ENCODE data around the gene RAB40C. TPM values are rescaled to one million over a fixed set of nuclear protein-coding genes. Genes with fewer than 3 reads are reported as not detected.
A peak's percentile ranks its signal among the peaks of the same experiment; 100 is the strongest.

Gene RAB40C
- total RNA-seq, 6 experiments from 2014 or later: 10.0 to 14.1 (median 12.0) TPM

DNA sequence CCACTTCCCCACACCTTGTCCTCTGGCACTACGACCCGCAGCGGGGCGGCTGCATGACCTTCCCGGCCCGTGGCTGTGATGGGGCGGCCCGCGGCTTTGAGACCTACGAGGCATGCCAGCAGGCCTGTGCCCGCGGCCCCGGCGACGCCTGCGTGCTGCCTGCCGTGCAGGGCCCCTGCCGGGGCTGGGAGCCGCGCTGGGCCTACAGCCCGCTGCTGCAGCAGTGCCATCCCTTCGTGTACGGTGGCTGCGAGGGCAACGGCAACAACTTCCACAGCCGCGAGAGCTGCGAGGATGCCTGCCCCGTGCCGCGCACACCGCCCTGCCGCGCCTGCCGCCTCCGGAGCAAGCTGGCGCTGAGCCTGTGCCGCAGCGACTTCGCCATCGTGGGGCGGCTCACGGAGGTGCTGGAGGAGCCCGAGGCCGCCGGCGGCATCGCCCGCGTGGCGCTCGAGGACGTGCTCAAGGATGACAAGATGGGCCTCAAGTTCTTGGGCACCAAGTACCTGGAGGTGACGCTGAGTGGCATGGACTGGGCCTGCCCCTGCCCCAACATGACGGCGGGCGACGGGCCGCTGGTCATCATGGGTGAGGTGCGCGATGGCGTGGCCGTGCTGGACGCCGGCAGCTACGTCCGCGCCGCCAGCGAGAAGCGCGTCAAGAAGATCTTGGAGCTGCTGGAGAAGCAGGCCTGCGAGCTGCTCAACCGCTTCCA is 43.6 kb downstream of the RAB40C start:
- Histone ChIP-seq H3K4me3 (no peak overlapping the region), H3K9me3 (no peaks in the 10 kb centered on the region), H3K27me3 (no peaks in the 10 kb centered on the region), H3K27ac (no peak overlapping the region), H3K4me1 (peaks cover 0 to 43% (median 22%) of the 10 kb centered on the region in 4 donors), H3K36me3 (no peaks in the 10 kb centered on the region)
- TF ChIP-seq, protein P1, sequence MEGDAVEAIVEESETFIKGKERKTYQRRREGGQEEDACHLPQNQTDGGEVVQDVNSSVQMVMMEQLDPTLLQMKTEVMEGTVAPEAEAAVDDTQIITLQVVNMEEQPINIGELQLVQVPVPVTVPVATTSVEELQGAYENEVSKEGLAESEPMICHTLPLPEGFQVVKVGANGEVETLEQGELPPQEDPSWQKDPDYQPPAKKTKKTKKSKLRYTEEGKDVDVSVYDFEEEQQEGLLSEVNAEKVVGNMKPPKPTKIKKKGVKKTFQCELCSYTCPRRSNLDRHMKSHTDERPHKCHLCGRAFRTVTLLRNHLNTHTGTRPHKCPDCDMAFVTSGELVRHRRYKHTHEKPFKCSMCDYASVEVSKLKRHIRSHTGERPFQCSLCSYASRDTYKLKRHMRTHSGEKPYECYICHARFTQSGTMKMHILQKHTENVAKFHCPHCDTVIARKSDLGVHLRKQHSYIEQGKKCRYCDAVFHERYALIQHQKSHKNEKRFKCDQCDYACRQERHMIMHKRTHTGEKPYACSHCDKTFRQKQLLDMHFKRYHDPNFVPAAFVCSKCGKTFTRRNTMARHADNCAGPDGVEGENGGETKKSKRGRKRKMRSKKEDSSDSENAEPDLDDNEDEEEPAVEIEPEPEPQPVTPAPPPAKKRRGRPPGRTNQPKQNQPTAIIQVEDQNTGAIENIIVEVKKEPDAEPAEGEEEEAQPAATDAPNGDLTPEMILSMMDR (IDR thresholded peaks at IDR 0.05): no peak
- peak in 1 of 3 donors; percentile 55 for DNase-seq
- WGBS (ENCODE audit: insufficient coverage, low coverage, low lambda C conversion rate, missing lambda C conversion rate): 97% methylated on average over 10 of the region's 74 CpGs
- ATAC-seq: no peak
- intact Hi-C loops (cut with DNase I): loop anchor here in 1 of 2 donors (10.0 kb wide), 1 partner anchor 49 kb away; no protein-coding TSS in a partner anchor

DNA sequence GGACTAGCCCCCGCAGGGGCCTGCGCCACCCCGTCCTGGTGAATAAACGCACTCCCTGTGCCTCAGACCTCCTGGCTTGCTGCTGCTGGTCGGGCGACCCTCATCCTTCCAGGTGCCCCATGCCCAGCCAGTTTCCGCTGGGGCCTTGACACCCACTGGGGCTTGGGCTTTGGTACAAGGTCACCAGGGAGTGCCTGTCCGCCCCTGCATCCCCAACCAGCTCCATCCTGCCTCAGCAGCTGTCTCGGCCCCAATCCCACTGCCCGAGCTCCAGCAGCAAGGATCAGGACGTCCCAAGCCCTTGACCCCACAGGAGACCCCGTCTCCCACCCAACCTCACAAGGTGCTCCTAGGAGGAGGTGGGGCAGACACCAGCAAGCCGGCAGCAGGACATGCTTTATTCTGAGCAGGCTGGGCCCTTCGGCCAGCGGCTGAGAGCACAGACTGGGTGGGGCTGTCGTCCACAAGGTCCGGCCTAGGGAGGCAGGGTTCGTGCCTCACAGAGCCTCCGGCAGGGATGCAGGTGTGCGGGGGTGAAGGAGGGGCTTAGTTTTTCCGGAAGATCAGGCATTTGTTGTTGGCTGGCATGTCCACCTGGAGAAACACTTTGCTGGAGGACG is 44.3 kb downstream of the RAB40C start:
- Histone ChIP-seq H3K4me3 (no peak overlapping the region), H3K27ac (no peak overlapping the region), H3K4me1 (peaks cover 0 to 36% (median 16%) of the 10 kb centered on the region in 4 donors), H3K9me3 (no peaks in the 10 kb centered on the region), H3K36me3 (no peaks in the 10 kb centered on the region), H3K27me3 (no peaks in the 10 kb centered on the region)
- intact Hi-C loops (cut with DNase I): loop anchor here in 1 of 2 donors (10.0 kb wide), 1 partner anchor 49 kb away; no protein-coding TSS in a partner anchor
- TF ChIP-seq POLR2A (IDR thresholded peaks at IDR 0.05): no peak
- TF ChIP-seq, protein P1 (IDR thresholded peaks at IDR 0.05): no peak
- ATAC-seq: no peak
- no peak for DNase-seq
- WGBS (ENCODE audit: insufficient coverage, low coverage, low lambda C conversion rate, missing lambda C conversion rate): 73% methylated on average over 4 of the region's 22 CpGs

DNA sequence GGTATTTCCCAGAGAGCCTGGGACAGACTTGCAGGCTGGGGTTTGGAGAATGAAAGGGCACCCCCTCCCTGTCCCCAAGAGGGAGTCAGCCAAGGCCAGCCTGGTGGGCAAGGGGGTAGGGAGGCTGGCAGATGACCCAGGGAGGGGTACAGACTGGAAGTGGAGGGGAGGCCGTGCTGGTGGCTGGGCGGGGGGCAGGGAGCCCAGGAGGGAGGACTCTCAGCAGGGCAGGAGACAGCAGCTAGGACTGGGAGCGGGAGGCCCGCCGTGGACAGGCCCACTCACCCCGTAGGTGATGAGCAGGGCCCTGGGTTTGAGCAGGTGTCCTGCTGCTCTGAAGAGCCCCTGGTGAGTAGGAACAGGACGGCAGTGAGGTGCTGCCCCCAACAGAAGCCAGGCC is 45.1 kb downstream of the RAB40C start:
- TF ChIP-seq POLR2A (IDR thresholded peaks at IDR 0.05): no peak
- Histone ChIP-seq H3K4me1 (peaks cover 0 to 28% (median 7%) of the 10 kb centered on the region in 4 donors), H3K27me3 (no peaks in the 10 kb centered on the region), H3K9me3 (no peaks in the 10 kb centered on the region), H3K27ac (no peak overlapping the region), H3K4me3 (no peak overlapping the region), H3K36me3 (no peaks in the 10 kb centered on the region)
- no CpG with 5 or more reads among the region's 7 CpGs for WGBS (ENCODE audit: insufficient coverage, low coverage, low lambda C conversion rate, missing lambda C conversion rate)
- DNase-seq: no peak
- no peak for ATAC-seq
- intact Hi-C loops (cut with DNase I): loop anchor here in 1 of 2 donors (10.0 kb wide), 1 partner anchor 50 kb away; no protein-coding TSS in a partner anchor

DNA sequence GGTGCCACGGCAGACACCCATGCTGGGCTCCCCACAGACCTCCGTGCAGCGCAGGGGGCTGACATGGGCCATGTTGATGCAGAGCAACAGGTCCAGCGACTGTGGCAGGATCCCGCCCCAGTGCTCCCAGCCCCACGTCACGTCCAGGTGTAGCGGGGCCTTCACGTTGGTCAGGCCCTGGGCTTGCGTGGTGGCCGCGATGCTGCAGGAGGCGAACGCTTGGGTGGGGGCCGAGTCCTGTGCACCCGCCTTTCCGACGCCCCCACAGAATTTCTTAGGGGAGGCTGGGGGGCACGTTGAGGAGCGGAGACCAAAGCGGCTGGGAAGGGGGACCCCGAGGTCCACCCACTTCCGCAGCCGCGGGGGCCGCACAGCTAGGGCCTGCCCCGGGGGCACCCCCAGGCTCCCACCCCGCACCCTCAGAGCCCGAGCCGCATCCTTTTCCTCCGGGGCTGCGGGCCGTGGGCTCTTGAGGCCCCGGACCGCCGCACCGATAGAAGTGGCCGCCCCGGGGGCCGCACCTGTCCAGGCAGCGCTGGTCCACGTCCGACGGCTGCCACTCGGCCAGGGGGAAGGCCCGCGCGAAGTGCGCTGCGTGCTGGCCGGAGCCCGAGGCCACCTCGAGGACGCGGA is 45.8 kb downstream of the RAB40C start:
- H3K9me3 ChIP-seq: no peaks in the 10 kb centered on the region
- ATAC-seq (no peak), DNase-seq (no peak)
- H3K27me3 ChIP-seq: no peaks in the 10 kb centered on the region
- WGBS (ENCODE audit: insufficient coverage, low coverage, low lambda C conversion rate, missing lambda C conversion rate): 20% methylated on average over 1 of the region's 55 CpGs
- no peak for TF ChIP-seq POLR2A (IDR thresholded peaks at IDR 0.05)
- TF ChIP-seq, protein P1 (IDR thresholded peaks at IDR 0.05): peak in 1 of 4 donors; percentile 3
- peaks cover 0 to 21% (median 3%) of the 10 kb centered on the region in 4 donors for H3K4me1 ChIP-seq
- H3K27ac ChIP-seq: peak overlapping the region in 2 of 3 donors; percentile 93 to 96
- no peaks in the 10 kb centered on the region for H3K36me3 ChIP-seq
- H3K4me3 ChIP-seq: peak overlapping the region; percentile 73 to 83 (median 77)
- intact Hi-C loops (cut with DNase I): loop anchor here in 1 of 2 donors (10.0 kb wide), 1 partner anchor 51 kb away; no protein-coding TSS in a partner anchor
